Activated CD8-positive, alpha-beta memory T cell treated with anti-CD3 and anti-CD28 coated beads for 4 hours (primary cell): ENCODE measurements around the gene ZNF627.
"Not testable (repeated sequence)": the region's sequence is repeated elsewhere in the genome, so short reads cannot be mapped to it uniquely, and the experiment has no call there.

ENCODE experiments used
- DNase-seq, 2 donors: peaks; one replicate each; pipeline ENCODE4 v3.0.0-alpha.2; 2020; ENCODE audit warnings: low read depth in 2 of 2

ZNF627 gene

GRCh38 chr19:11574689-11575088, 22.6 kb upstream of the ZNF627 start:
- DNase-seq, result no peak

- DNase-seq, result no peak
These were observed 21.1 kb upstream of the ZNF627 start for GRCh38 chr19:11576227-11576626.

- DNase-seq, result no peak
These were observed 19.6 kb upstream of the ZNF627 start, which contains the start of gene ACP5 for GRCh38 chr19:11577451-11578257. Gene ACP5, minus strand, starts transcription at chr19:11577645. Its CDS starts 328 bp downstream, at chr19:11577317.

GRCh38 chr19:11578258-11579142, 18.8 kb upstream of the ZNF627 start:
- DNase-seq, result no peak

- DNase-seq, result no peak
These were observed 17.2 kb upstream of the ZNF627 start for GRCh38 chr19:11580116-11580515.

GRCh38 chr19:11581740-11582139, 15.5 kb upstream of the ZNF627 start:
- no peak for DNase-seq

GRCh38 chr19:11586331-11586730, 11.0 kb upstream of the ZNF627 start:
- DNase-seq, result no peak

GRCh38 chr19:11587302-11587974, 9.8 kb upstream of the ZNF627 start:
- DNase-seq, result peak; percentile 55 to 58

- DNase-seq, result no peak
These were observed 9.2 kb upstream of the ZNF627 start for GRCh38 chr19:11587975-11588631.

- DNase-seq, result no peak
These were observed 3.2 kb upstream of the ZNF627 start for GRCh38 chr19:11594084-11594483.

GRCh38 chr19:11596156-11596555, 1.1 kb upstream of the ZNF627 start:
- no peak for DNase-seq

GRCh38 chr19:11598103-11598483, 810 bp downstream of the ZNF627 start:
- no peak for DNase-seq

- DNase-seq, result no peak
These were observed 1.5 kb downstream of the ZNF627 start for GRCh38 chr19:11598746-11599145.

GRCh38 chr19:11599704-11600103, 2.4 kb downstream of the ZNF627 start:
- not testable (repeated sequence) for DNase-seq

- no peak for DNase-seq
These were observed 9.2 kb downstream of the ZNF627 start for GRCh38 chr19:11606484-11606883.

- no peak for DNase-seq
These were observed 14.4 kb downstream of the ZNF627 start for GRCh38 chr19:11611730-11612129.

GRCh38 chr19:11612816-11613511, 15.7 kb downstream of the ZNF627 start:
- DNase-seq, result no peak

- DNase-seq, result no peak
These were observed 20.1 kb downstream of the ZNF627 start for GRCh38 chr19:11617180-11618062.

GRCh38 chr19:11620553-11620952, 23.3 kb downstream of the ZNF627 start:
- DNase-seq, result no peak

- DNase-seq, result not testable (repeated sequence)
These were observed 25.1 kb downstream of the ZNF627 start for GRCh38 chr19:11622401-11622800.
